Urothelium cell line (cell line): ENCODE data around the gene RGS1.

Experiments
- DNase-seq: peaks from one replicate; pipeline ENCODE4 v3.0.0; 2011; ENCODE audit warnings: low spot score, mixed read lengths
- FAIRE-seq: peaks from 2 replicates; lab custom pipeline; 2011; peaks lifted over from hg19 to GRCh38; lab: Jason Lieb, UNC

Gene RGS1

GRCh38 chr1:192609110-192610079, 33.8 kb downstream of the RGS1 start:
- FAIRE-seq (no peak), DNase-seq (no peak)

- no peak for DNase-seq
- no peak for FAIRE-seq
These were observed 34.7 kb downstream of the RGS1 start for GRCh38 chr1:192610112-192610889.

GRCh38 chr1:192615055-192615454, 39.5 kb downstream of the RGS1 start:
- FAIRE-seq (no peak), DNase-seq (no peak)

- FAIRE-seq (no peak), DNase-seq (no peak)
These were observed 44.6 kb downstream of the RGS1 start for GRCh38 chr1:192620071-192620635.

GRCh38 chr1:192626366-192627179, 51.0 kb downstream of the RGS1 start:
- FAIRE-seq, result no peak
- DNase-seq, result no peak

GRCh38 chr1:192627901-192628300, 52.3 kb downstream of the RGS1 start:
- FAIRE-seq, result no peak
- DNase-seq, result no peak

GRCh38 chr1:192628396-192629057, 53.0 kb downstream of the RGS1 start:
- no peak for DNase-seq
- no peak for FAIRE-seq

- DNase-seq (no peak), FAIRE-seq (no peak)
These were observed 54.0 kb downstream of the RGS1 start for GRCh38 chr1:192629612-192630011.
